ENCODE data around the gene SPTBN5.

Gene SPTBN5

GRCh38 chr15:41849204-41849603, 44.6 kb downstream of the SPTBN5 start:
- H3K36me3 Mint-ChIP-seq (ENCODE audit: low read depth), result peaks cover 6% of the 10 kb centered on the region
- no peaks in the 10 kb centered on the region for H3K9me3 Mint-ChIP-seq
- TF ChIP-seq CTCF (IDR thresholded peaks at IDR 0.05), result no peak
- peaks cover 23% of the 10 kb centered on the region for H3K4me1 Mint-ChIP-seq
- H3K27ac Mint-ChIP-seq, result peak overlapping the region; percentile 59
- no peaks in the 10 kb centered on the region for H3K27me3 Mint-ChIP-seq (ENCODE audit: low read depth, poor library complexity)
- H3K4me3 Mint-ChIP-seq, result no peak overlapping the region
- no peak for DNase-seq

GRCh38 chr15:41848631-41849030, 45.2 kb downstream of the SPTBN5 start:
- no peak for DNase-seq
- peaks cover 6% of the 10 kb centered on the region for H3K36me3 Mint-ChIP-seq (ENCODE audit: low read depth)
- H3K27me3 Mint-ChIP-seq (ENCODE audit: low read depth, poor library complexity), result no peaks in the 10 kb centered on the region
- H3K9me3 Mint-ChIP-seq, result no peaks in the 10 kb centered on the region
- TF ChIP-seq CTCF (IDR thresholded peaks at IDR 0.05), result no peak
- H3K27ac Mint-ChIP-seq, result no peak overlapping the region
- peaks cover 18% of the 10 kb centered on the region for H3K4me1 Mint-ChIP-seq
- H3K4me3 Mint-ChIP-seq, result no peak overlapping the region

- no peak for DNase-seq
- no peaks in the 10 kb centered on the region for H3K27me3 Mint-ChIP-seq (ENCODE audit: low read depth, poor library complexity)
- no peaks in the 10 kb centered on the region for H3K9me3 Mint-ChIP-seq
- no peak for TF ChIP-seq CTCF (IDR thresholded peaks at IDR 0.05)
- no peak overlapping the region for H3K4me3 Mint-ChIP-seq
- H3K36me3 Mint-ChIP-seq (ENCODE audit: low read depth), result peaks cover 6% of the 10 kb centered on the region
- H3K27ac Mint-ChIP-seq, result no peak overlapping the region
- peaks cover 15% of the 10 kb centered on the region for H3K4me1 Mint-ChIP-seq
Measured at GRCh38 chr15:41847981-41848380, 45.9 kb downstream of the SPTBN5 start.

- no peaks in the 10 kb centered on the region for H3K27me3 Mint-ChIP-seq (ENCODE audit: low read depth, poor library complexity)
- H3K27ac Mint-ChIP-seq, result no peak overlapping the region
- no peaks in the 10 kb centered on the region for H3K9me3 Mint-ChIP-seq
- H3K4me3 Mint-ChIP-seq, result no peak overlapping the region
- peaks cover 6% of the 10 kb centered on the region for H3K36me3 Mint-ChIP-seq (ENCODE audit: low read depth)
- no peak for DNase-seq
- H3K4me1 Mint-ChIP-seq, result peaks cover 15% of the 10 kb centered on the region
- no peak for TF ChIP-seq CTCF (IDR thresholded peaks at IDR 0.05)
Measured at GRCh38 chr15:41847206-41847605, 46.6 kb downstream of the SPTBN5 start.

- TF ChIP-seq CTCF (IDR thresholded peaks at IDR 0.05), result no peak
- Mint-ChIP-seq H3K4me3 (no peak overlapping the region), H3K4me1 (peaks cover 9% of the 10 kb centered on the region), H3K27me3 (ENCODE audit: low read depth, poor library complexity) (no peaks in the 10 kb centered on the region), H3K9me3 (no peaks in the 10 kb centered on the region), H3K36me3 (ENCODE audit: low read depth) (peaks cover 6% of the 10 kb centered on the region), H3K27ac (no peak overlapping the region)
- DNase-seq, result no peak
Measured at GRCh38 chr15:41844814-41845213, 49.0 kb downstream of the SPTBN5 start.

- Mint-ChIP-seq H3K27me3 (ENCODE audit: low read depth, poor library complexity) (no peaks in the 10 kb centered on the region), H3K4me1 (peaks cover 9% of the 10 kb centered on the region), H3K4me3 (no peak overlapping the region), H3K36me3 (ENCODE audit: low read depth) (peaks cover 6% of the 10 kb centered on the region), H3K9me3 (no peaks in the 10 kb centered on the region), H3K27ac (no peak overlapping the region)
- no peak for TF ChIP-seq CTCF (IDR thresholded peaks at IDR 0.05)
- DNase-seq, result no peak
Measured at GRCh38 chr15:41843571-41843970, 50.3 kb downstream of the SPTBN5 start.
